GM18873 (cell line): Measurements from ENCODE around the gene TMEM250.

Experiments used
- ATAC-seq: cut with Tn5 transposase; IDR thresholded peaks from one replicate; pipeline ENCODE4 v1.9.1; 2021; ENCODE audit warnings: mild to moderate bottlenecking, moderate library complexity, moderate number of reproducible peaks; ENCODE audit not compliant: unreplicated experiment, low FRiP score

The TMEM250 gene

DNA sequence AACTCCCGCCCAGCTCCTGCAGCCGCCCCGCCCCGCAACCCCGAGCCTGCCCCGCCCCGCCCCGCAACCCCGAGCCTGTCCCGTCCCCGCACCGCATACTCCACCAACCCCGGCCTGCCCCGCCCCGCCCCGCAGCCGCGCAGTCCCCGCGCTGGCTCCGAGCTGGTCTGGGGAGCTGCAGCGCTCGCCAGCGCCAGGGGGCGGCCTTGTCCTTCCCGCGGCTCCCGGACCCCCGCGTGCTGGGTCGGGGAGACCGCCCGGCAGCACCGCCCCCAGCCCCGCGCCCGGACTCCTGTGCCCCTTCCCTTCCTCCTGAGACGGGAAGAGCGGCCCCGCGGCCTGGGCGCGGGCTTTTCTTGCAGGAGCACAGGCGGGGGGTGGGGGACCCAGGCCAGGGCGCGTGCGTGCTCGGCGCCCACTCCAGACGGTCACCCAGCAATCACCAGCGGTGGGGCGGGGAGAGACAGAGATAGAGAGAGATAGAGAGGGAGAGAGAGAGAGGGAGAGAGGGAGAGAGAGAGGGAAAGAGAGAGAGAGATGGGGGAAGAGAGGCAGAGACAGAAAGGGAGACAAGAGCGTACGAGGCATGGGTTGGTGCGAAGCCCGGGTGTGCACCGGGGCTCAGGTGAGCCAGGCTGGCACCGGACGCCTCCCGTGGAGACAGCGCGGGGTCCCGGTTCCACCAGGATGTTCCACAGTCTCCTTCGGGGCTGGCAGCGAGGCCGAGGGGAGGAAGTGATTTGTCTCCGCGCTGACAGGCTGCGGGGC is 14.7 kb upstream of the TMEM250 start:
- no peak for ATAC-seq

DNA sequence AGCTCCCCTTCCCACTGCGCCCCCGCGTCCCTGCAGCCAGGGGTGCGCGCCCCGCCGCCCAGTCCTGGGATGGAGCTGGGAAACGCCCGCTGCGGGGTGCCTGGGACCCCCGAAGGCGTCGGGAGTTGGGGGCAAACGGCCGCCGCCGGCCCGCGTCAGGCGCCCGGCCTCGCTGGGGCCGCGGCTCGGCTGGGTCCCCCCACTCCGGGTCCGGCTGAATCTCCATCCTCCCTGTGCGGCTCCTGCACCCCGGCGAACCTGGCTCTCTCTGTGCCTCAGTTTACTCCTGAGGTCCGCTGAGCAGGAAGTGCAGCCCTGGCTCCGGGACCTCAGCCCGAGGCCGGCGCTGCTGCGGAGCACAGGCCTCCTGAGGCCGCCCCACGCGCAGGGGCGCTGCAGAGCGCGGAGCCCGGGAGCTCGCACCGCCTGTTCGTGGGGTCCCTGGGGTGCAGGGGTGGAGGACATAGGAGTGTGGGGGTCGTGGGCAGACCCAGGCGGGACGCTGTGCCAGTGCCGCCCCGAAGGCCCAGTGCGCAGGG is 13.9 kb upstream of the TMEM250 start:
- no peak for ATAC-seq

DNA sequence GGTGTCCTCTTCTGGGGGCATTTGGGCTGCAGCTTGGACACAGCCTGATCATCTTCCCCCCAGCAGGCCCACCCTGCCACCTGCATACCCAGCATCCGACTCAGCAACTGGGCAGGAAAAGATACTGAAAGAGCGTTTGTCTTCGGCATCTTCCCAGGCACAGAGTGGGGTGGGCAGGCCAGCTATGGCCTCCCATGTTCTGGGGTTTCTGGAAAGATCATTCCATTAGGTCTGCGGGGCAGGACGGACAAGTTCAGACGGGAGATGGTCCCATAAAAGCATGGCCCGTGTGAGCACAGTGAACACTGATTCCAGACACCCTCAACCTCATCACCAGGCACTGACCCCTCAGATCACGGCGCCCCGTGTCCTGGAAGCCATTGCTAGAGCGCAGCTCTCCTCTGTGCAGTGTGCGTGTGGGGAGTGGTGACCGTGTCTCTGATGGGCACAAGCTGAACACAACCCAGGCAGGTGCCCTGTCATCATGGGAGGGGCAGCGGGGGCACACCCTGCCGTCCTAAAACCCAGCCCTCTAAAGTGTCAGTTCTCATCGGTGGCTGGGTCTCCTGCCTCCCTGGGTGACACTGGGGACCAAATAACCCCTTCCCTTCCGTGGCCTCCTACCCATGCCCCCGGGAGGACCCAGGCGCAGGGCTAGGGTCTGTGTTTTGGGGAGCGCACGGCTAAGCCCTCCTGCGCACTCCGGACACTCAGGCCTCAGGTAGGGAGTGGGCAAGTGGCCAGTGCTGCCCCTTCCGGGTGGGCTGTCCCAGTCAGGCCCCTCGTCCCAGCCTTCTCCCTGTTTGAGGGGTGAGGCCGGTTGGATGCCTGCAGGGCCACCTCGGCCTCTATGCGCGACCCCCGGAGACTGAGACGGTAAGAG is 13.2 kb upstream of the TMEM250 start:
- no peak for ATAC-seq

DNA sequence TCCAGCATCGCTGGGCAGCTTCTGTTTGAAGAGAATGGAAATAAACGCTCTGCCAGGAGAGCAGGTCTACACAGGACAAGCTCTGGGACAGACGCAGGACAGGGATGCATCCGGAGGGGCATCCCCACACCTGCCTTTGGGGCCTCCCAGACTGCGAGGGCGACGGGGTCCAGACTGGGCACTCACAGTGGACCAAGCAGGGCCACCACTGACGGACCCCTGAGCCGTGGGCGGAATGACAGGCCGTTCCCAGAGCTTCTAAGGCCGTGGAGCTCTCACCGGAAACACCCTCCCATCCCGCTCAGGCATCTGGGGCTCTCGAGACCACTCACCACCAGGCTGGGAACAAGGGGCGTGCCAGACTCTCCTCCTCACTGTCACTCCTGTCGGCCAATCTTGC is 10.5 kb upstream of the TMEM250 start:
- no peak for ATAC-seq

DNA sequence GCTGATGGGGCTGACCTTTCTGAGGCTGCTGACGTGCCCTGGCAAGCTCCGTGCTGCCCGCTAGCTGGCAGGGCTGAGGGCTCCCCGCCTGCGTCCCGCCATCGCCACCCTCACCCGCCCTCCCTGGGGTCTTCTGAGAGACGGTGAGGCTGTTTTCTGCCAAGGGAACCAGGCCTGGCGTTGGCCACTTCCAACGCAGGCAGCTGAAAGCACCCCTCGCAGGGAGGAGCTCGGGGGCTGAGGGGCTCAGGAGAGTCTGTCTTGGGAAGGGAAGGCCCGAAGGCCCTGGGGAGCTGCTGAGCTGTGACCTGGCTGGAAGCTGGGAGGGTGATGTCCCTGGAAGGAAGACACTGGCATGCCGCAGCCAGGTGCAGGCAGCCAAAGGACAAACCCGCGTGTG is 9.8 kb upstream of the TMEM250 start:
- ATAC-seq, result no peak

DNA sequence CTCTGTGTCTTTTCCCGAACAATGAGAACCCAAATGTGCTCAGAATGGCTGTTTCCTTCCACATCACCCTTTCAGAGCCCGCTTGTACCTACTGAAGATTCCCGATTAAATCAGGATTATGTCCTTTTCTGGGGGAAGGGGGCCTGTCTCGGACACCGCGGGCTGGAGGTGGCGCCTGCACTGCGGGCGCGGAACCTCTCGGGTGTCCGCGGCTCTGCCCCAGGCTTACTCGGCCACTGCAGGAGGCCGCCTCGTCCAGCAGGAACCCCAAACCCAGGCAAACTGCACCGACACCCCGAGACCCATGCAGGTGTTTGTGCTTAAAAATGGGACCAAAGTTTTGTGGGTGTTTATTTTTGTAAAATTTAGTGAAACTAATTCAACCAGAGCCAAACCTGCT is 8.6 kb upstream of the TMEM250 start:
- no peak for ATAC-seq

DNA sequence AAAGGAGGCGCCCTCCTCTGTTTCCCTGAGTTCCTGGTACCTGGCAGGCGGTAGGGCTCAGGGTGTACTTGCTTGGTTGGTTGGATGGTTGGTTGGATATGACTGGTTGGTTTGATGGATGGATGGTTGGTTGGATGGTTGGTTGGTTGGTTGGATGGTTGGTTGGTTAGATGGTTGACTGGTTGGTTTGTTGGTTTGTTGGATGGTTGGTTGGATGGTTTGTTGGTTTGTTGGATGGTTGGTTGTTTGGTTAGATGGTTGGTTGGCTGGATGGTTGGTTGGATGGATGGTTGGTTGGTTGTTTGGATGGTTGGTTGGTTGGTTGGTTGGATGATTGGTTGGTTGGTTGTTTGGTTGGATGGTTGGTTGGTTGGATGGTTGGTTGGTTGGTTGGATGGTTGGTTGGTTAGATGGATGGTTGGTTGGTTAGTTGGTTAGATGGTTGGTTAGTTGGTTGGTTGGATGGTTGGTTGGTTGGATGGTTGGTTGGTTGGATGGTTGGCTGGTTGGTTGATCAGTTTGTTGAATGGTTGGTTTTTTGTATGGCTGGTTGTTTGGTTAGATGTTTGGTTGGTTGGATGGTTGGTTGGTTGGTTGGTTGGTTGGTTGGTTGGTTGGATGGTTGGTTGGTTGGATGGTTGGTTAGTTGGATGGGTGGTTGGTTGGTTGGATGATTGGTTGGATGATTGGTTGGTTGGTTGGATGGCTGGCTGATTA is 6.5 kb upstream of the TMEM250 start:
- no peak for ATAC-seq

DNA sequence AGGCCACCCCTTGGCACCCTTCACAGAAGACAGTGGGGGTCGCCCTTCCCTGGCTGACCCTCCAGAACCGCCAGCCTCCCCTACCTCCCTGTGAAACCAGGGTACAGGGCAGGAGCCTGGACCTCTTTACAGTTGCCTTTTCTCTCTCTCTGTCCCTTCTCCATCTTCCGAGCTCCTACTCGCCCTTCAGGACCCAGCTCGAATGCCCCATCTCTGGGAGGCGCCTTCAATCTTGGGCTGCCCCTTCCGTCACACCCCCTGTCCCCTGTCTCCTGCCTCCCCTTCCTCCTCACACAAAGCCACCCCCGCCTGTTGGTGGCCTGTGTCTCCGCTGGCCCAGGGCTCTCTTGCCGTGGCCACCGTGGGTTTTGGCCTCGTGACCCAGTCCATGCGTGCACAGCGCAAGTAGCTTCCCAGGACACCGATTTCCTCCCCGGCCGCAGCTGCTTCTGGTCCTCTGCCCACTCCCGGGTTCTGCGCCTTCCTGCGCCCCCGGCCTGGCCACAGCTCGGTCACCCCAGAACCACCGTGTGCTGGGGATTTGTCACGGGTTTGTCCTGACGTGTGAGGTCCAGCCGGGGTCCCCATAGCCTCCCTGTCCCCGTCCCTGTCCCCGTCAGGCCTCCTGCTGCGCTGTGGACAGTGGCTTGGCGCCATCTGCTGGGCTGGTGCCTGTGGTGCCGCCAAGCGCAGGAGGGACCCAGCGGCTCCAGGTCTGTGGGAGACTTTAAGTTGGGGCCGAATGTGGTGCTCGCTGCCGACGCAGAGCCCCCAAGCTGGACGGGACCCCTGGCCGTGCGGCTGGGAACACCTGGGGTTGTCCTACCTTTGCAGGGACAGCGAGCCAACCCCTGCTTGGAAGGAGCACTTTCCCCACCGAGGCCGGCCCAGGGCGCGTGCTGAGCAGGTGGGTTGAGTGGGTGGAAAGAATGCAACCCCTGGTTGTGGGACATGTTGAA is 4.0 kb upstream of the TMEM250 start:
- no peak for ATAC-seq

DNA sequence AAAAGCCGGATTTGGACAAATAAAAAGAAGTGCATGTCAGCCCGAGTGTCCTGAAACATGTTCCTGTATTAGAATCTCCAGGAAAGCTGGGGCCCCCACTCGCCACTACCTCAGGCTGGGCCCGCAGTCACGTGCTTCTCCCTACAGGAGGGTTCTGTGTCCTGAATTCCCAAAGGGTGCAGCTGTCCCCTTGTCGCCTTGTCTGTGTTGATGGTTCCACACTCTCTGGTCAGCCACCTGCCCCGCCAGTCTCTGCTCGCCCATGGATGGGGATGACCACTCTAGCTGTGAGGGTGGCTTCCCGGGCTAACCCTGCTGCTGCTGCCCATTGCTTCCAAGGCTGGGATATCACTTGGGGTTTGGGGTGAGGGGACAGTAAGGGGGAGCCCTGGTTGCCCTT is 3.1 kb upstream of the TMEM250 start:
- ATAC-seq, result no peak

DNA sequence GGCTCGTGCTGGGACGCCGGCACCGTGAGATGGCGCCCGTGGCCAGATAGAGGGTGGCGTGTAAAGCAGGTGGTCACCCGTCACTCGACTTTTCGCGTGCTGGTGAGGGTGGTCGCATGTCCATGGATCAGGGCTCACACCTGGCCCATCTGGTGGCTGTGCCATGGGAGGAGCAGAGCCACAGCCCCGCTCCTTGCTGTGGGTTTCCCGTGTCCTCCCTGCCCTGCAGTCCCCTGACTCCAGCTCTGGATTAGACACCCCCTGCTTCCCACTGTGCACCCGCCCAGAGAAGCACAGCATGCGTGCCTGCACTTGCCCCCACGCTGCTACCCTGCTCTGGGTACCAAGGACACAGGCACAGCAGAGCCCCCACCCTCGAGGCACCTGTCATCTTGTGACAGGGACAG is 1.8 kb upstream of the TMEM250 start:
- ATAC-seq, result no peak

DNA sequence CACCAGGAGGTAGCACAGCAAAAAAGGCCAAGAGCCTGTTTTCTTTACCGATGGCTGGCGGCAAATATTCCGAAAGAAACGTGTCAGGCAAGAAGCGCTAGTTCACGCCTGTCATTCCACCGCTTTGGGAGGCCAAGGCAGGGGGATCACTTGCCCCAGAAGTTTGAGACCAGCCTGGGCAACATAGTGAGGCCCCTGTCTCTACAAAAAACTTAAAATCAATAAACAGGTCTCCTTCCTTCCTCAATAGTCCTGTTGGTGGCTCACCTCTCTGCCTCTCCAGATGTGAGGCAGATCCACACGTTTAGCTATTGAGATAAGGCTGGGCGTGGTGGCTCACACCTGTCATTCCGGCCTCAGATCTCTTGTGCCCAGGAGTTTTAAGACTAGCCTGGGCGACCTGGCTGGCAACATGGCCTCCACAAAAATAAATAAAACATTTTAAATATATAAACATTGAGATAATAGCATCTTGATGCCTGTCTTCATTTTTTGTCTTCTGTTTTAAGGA is 1.3 kb upstream of the TMEM250 start:
- no peak for ATAC-seq

DNA sequence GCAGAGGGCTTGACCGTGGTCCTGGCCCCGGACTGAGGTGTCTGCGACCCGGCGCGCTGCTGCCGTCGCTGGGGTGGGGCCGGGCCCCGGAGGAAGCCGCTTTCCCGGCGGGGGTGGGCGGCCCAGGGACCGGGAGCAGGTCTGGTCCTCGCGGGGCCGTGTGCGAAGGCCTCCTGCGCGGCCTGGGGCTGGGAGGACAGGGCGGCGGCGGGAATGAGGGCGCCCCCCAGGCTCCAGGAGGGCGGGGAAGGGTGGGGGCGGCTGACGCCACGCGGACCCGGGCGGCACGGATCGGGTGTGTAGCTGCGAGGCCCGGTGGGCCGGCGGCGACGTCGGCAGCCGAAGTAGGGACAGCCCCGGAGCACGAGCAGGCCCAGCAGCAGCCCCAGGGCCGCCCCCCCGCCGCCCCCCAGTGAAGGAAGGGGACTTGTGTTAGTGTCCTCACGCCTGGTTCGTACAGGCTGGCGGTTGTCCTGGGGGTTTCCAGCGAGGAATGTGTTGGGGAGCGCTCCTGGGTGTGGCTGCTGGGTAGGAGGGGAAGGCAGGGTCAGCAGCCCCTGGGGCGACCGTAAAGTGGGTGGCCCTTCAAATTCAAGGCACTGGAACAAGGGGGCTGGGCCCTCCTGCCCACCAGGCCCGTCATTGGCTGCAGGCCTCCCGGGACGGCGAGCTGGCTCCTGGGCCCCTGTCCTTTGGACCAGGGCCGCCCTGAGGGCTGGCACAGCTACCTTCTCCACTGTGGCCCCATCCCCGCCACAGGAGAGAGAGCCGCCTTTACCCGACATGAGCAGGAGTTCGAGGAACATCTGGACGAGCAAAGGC is 597 bp upstream of the TMEM250 start:
- ATAC-seq, result no peak

DNA sequence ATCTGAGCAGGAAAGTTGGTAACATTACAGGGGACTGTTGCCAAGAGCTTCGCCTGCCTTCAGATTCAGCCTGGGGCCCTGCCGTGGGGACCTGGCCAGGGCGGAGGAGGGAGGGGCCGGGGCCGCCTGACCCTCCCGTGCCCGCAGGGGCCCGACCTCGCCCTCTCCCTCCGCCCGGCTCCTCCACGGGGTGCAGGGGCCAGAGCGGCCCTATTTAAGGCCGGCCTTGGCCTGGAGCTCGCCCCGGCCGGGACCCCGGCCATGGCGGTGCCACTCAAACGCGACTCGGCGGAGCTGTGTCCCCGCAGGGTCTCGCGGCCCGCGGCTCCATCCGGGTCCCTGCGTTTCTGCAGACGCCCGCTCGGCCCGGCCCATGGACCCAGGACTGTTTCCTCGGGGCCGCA is 757 bp downstream of the TMEM250 start:
- peak; percentile 6 for ATAC-seq

DNA sequence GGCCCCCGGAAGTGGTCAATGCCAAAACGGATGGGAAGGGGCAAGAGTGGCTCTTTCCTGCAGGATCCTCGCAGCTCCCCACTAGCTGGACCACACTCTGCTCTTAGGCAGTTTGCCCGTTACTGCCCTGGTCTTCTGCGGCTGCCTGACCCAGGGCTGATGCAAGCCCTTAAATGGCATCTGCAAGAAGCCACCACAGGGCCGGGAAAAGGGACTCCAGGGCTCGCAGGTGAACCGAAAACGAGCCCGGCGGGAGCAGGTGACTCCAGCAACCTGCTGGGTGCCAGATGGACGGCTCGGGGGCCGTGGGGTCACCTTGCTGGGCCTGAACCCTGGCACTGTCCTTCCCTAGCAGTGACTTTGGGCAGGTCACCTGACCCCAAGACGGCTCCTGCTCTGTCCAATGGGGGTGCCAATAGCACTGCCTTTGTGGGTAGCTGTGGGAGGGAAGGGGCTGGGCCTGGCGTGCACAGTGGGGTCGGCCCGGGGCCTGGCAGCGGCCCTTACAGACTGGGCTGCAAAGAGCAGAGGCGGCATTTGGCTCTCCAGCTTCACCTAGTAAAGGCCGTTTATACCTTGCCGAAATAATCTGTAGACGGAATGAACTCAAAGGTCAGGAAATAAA is 1.3 kb downstream of the TMEM250 start:
- no peak for ATAC-seq

DNA sequence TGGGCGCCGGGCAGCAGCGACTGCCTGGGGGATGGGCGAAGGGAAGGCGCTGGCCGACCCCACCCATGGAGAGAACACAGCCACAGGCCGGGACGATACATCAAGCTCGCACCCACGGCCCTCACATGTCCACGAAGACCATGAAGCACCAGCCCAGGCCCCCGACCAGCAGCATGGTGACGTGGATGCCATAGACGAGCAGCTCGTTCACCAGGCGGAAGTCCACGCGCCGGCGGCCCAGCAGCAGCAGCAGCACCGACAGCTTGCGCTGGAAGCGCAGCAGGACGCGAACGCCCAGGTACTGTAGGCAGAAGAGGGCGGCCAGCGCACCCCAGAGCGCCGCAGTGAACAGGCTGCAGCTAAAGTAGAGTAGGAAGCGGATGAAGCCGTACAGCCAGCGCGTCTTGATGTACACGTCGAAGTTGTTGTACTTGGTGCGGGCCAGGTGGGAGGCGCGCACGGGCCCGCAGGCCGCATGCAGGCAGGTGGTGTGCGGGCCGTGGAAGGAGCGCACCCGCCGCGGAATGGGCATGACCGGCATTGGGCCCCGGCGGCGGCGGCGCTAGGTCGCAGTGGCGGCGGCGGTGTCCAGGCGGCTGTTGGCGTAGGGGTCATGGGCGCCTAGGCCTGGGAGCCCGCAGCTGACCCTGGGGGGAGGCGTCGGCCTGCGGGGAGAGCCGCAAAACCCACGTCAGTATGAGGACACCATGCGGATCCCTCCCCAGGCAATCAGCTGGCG is 2.1 kb downstream of the TMEM250 start:
- ATAC-seq, result no peak

DNA sequence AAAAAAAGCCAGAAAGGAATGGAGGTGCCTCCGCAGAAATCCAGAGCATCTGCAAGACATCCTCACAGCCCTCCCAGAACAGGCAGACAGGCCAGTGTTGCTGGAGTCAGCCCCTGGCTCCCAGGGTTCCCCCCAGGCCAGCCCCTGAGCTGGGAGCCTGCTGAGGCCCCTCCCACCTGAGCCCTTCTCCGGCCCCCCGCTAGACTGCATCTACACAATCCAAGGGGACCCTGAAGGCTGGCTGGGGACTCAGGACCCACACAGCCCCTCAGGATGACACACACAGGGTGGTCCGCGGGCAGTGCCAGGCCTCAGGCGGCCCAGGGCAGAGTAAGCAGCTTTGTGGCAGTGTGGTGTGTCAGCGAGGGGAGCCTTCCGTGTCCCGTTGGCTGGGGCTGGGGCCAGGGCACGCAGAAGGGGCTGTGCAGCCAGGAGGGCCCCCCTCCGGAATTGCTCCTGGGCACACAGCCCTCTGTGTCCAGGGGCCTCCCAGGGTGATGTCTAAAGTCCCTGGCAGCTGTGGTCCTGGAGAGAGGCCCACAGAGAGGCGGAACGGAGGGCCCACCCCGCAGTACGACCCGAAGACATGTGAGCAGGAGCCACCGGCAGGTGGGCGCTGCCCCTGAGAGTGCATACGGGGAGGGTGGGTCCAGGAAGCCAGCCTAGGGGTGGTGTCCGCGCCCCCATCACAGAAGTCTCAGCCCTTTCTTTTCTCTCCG is 2.9 kb downstream of the TMEM250 start:
- no peak for ATAC-seq

DNA sequence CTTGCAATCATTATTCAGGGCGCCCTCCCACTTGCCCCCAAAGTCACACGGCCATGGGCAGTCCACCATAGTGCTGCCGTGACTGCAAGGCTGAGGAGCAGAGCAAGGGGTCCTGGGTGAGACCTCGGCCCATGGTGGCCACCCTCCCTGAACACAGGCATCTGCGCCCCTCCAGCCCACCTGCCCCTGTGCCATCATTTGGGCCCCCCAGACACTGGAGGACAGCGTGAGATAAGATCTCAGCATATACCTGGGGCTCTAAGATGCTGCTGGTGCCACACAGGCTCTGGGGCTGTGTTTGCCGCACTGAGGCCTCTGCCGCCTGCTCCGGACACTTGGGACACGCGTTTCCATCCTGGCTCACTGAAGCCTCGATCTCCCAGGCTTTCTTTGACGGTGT is 3.5 kb downstream of the TMEM250 start:
- ATAC-seq, result no peak
